Keratinocyte (primary cell): ENCODE results near the gene DHX58. TPM values are rescaled to one million over a fixed set of nuclear protein-coding genes. Genes with fewer than 3 reads are reported as not detected.

ENCODE experiments used
- DNase-seq: peaks from one replicate; pipeline ENCODE4 v3.0.0-alpha.2; 2011; ENCODE audit warnings: low read depth, missing footprints, low spot score
- FAIRE-seq: peaks from 2 replicates; lab custom pipeline; 2011; peaks lifted over from hg19 to GRCh38; lab: Jason Lieb, UNC
- H2AFZ ChIP-seq: 2 replicates; pipeline ENCODE4 v1.6.0; 2012; ENCODE audit warnings: low read length, control low read depth, inconsistent platforms; ENCODE audit not compliant: control insufficient read depth
- H3K27ac ChIP-seq: 2 replicates; pipeline ENCODE4 v1.5.1; 2011; ENCODE audit warnings: low read length; ENCODE audit not compliant: control insufficient read depth, insufficient read depth
- H3K27me3 ChIP-seq: 3 replicates; pipeline ENCODE4 v1.6.0; 2011; ENCODE audit warnings: low read length; ENCODE audit not compliant: control insufficient read depth, insufficient read depth; ENCODE audit errors: extremely low read depth
- H3K36me3 ChIP-seq, 2 experiments: 2 replicates in 1 of 2; 3 replicates in 1 of 2; pipeline ENCODE4 v1.5.1; 2011; ENCODE audit warnings: low read length in 2 of 2, mild to moderate bottlenecking in 1 of 2; ENCODE audit not compliant: control insufficient read depth in 2 of 2, insufficient read depth in 2 of 2; ENCODE audit errors: extremely low read depth in 1 of 2
- H3K4me1 ChIP-seq: 3 replicates; pipeline ENCODE4 v1.5.1; 2011; ENCODE audit warnings: low read length; ENCODE audit not compliant: control insufficient read depth, insufficient read depth; ENCODE audit errors: extremely low read depth
- H3K4me2 ChIP-seq: 3 replicates; pipeline ENCODE4 v1.6.0; 2011; ENCODE audit warnings: low read depth, low read length; ENCODE audit not compliant: control insufficient read depth, insufficient read depth; ENCODE audit errors: extremely low read depth
- H3K4me3 ChIP-seq, 3 experiments: fragments of 200-600 bp in 1 of 3; sonication (generic) in 1 of 3; 2 replicates in 2 of 3; 3 replicates in 1 of 3; pipeline ENCODE4 v1.5.1; 2011 to 2016; ENCODE audit warnings: low read length in 3 of 3, mild to moderate bottlenecking in 3 of 3, control low read depth in 2 of 3, inconsistent platforms in 1 of 3, low read depth in 1 of 3, mixed read lengths in 1 of 3, mixed run types in 1 of 3, moderate library complexity in 1 of 3; ENCODE audit not compliant: control insufficient read depth in 2 of 3, insufficient read depth in 2 of 3; ENCODE audit errors: extremely low read depth in 1 of 3
- H3K79me2 ChIP-seq: 2 replicates; pipeline ENCODE4 v1.6.0; 2012; ENCODE audit warnings: low read length; ENCODE audit not compliant: control insufficient read depth, insufficient read depth
- H3K9ac ChIP-seq: 3 replicates; pipeline ENCODE4 v1.6.0; 2011; ENCODE audit warnings: low read length; ENCODE audit not compliant: control insufficient read depth, insufficient read depth; ENCODE audit errors: extremely low read depth
- H3K9me1 ChIP-seq: 3 replicates; pipeline ENCODE4 v1.6.0; 2011; ENCODE audit warnings: low read length; ENCODE audit not compliant: control insufficient read depth, insufficient read depth; ENCODE audit errors: extremely low read depth
- H3K9me3 ChIP-seq: 2 replicates; pipeline ENCODE4 v1.5.1; 2012; ENCODE audit warnings: low read depth, low read length; ENCODE audit not compliant: control insufficient read depth
- H4K20me1 ChIP-seq: 3 replicates; pipeline ENCODE4 v1.6.0; 2011; ENCODE audit warnings: low read length; ENCODE audit not compliant: control insufficient read depth, insufficient read depth; ENCODE audit errors: extremely low read depth
- CTCF ChIP-seq, 3 experiments: IDR thresholded peaks in 1 of 3; conservative IDR thresholded peaks in 1 of 3; optimal IDR thresholded peaks in 1 of 3; 2 replicates in 2 of 3; 3 replicates in 1 of 3; pipeline versions ENCODE3 to v1.5.1; 2011; ENCODE audit warnings: low read length in 3 of 3, mild to moderate bottlenecking in 3 of 3, moderate library complexity in 2 of 3, control low read depth in 1 of 3, inconsistent platforms in 1 of 3; ENCODE audit not compliant: insufficient read depth in 2 of 3; ENCODE audit errors: extremely low read depth in 1 of 3
- EZH2 ChIP-seq: IDR thresholded peaks from one replicate; pipeline ENCODE4 v1.6.1; 2012; ENCODE audit warnings: inconsistent platforms, mild to moderate bottlenecking, low read length, moderate library complexity
- dilution Hi-C: fragments of 300-500 bp; cut with MboI; formaldehyde crosslinking; loops from one replicate; pipeline ENCODE4 v1.7.0; 2020; ENCODE audit warnings: low sequenced_read_pairs; ENCODE audit not compliant: extremely low pct_ligation_motif_present
- polyA plus RNA-seq, 5 experiments: library from polyadenylated mRNA; depleted of rRNA in 3 of 5; stranded (reverse) in 3 of 5; stranded (forward) in 1 of 5; unstranded in 1 of 5; fragments of >200 nt; gene quantifications; 1 replicate in 1 of 5; 2 replicates in 3 of 5; 3 replicates in 1 of 5; pipeline versions ENCODE4 v1.2.1 to v1.2.3, GENCODE V29; 2011 to 2012; ENCODE audit warnings: missing spikeins in 2 of 5, low read depth in 1 of 5, low replicate concordance in 1 of 5

Gene DHX58
- polyA plus RNA-seq, 1 donor (not counting 4 experiments of a cell fraction or from before 2014, with no cell fraction given) = 5.2 TPM

GRCh38 chr17:42092939-42093338 is 19.6 kb downstream of the DHX58 start:
- FAIRE-seq (no peak), DNase-seq (no peak)
- no peak overlapping the region for H2AFZ ChIP-seq
- no peak overlapping the region for H3K4me2 ChIP-seq
- no peaks in the 10 kb centered on the region for H3K9me1 ChIP-seq
- no peaks in the 10 kb centered on the region for H3K79me2 ChIP-seq
- H3K9ac ChIP-seq = no peak overlapping the region
- no peaks in the 10 kb centered on the region for H4K20me1 ChIP-seq
- H3K4me1 ChIP-seq = peaks cover 2% of the 10 kb centered on the region
- TF ChIP-seq CTCF (optimal IDR thresholded peaks at IDR 0.05 in 1 of 3, IDR thresholded peaks at IDR 0.05 in 1 of 3, conservative IDR thresholded peaks at IDR 0.05 in 1 of 3; ENCODE audit: extremely low read depth in 1 of 3, insufficient read depth in 2 of 3, low read length in 3 of 3) (no peak), EZH2 (no peak)
- no peaks in the 10 kb centered on the region for H3K36me3 ChIP-seq
- dilution Hi-C loops = no loop called here
- no peak overlapping the region for H3K27ac ChIP-seq
- H3K4me3 ChIP-seq = no peak overlapping the region
- H3K9me3 ChIP-seq = no peaks in the 10 kb centered on the region
- H3K27me3 ChIP-seq = peaks cover 37% of the 10 kb centered on the region

- no peaks in the 10 kb centered on the region for H3K79me2 ChIP-seq
- no peak overlapping the region for H3K9ac ChIP-seq
- H3K27ac ChIP-seq = no peak overlapping the region
- H3K4me3 ChIP-seq = no peak overlapping the region
- H2AFZ ChIP-seq = no peak overlapping the region
- DNase-seq = no peak
- no peaks in the 10 kb centered on the region for H3K4me1 ChIP-seq
- H3K36me3 ChIP-seq = no peaks in the 10 kb centered on the region
- H3K27me3 ChIP-seq = peaks cover 19% of the 10 kb centered on the region
- FAIRE-seq = no peak
- no peaks in the 10 kb centered on the region for H3K9me3 ChIP-seq
- no peaks in the 10 kb centered on the region for H3K9me1 ChIP-seq
- dilution Hi-C loops = no loop called here
- H4K20me1 ChIP-seq = no peaks in the 10 kb centered on the region
- TF ChIP-seq CTCF (optimal IDR thresholded peaks at IDR 0.05 in 1 of 3, IDR thresholded peaks at IDR 0.05 in 1 of 3, conservative IDR thresholded peaks at IDR 0.05 in 1 of 3; ENCODE audit: extremely low read depth in 1 of 3, insufficient read depth in 2 of 3, low read length in 3 of 3) (no peak), EZH2 (no peak)
- H3K4me2 ChIP-seq = no peak overlapping the region
These were observed 21.3 kb downstream of the DHX58 start for GRCh38 chr17:42090964-42091790.
